ENCODE results near the gene IL27RA.

DNA sequence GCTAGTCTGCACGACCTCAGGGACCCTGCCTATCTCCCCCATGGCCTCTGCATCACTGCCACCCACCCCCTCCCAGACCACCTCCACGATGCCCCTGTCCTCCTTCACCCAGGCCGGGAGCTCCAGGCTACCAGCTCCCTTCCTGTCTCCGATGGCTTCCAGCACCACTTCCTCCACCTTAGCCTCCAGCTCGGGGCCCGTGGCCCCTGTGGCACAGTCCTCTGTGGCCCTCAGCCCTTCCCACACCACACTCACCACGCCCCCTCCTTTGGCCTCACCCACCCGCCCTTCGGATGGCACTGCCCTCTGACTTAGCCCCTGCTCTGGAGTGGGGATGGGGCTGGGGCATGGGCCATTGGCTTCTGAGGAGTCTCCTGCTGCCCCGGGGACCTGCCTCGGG is 23.2 kb downstream of the IL27RA start:
- TF ChIP-seq, protein P1, sequence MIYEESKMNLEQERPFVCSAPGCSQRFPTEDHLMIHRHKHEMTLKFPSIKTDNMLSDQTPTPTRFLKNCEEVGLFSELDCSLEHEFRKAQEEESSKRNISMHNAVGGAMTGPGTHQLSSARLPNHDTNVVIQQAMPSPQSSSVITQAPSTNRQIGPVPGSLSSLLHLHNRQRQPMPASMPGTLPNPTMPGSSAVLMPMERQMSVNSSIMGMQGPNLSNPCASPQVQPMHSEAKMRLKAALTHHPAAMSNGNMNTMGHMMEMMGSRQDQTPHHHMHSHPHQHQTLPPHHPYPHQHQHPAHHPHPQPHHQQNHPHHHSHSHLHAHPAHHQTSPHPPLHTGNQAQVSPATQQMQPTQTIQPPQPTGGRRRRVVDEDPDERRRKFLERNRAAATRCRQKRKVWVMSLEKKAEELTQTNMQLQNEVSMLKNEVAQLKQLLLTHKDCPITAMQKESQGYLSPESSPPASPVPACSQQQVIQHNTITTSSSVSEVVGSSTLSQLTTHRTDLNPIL (CRISPR knock-in tag; IDR thresholded peaks at IDR 0.05; ENCODE audit: low read depth), result no peak
- TF ChIP-seq ZFP30 (CRISPR knock-in tag; IDR thresholded peaks at IDR 0.05), result no peak
- no peak for TF ChIP-seq ZNF8 (CRISPR knock-in tag; IDR thresholded peaks at IDR 0.05)
- no peak for TF ChIP-seq TOX (CRISPR knock-in tag; IDR thresholded peaks at IDR 0.05; ENCODE audit: borderline replicate concordance)
- TF ChIP-seq ARNTL (CRISPR knock-in tag; IDR thresholded peaks at IDR 0.05; ENCODE audit: borderline replicate concordance, low read depth), result no peak
- TF ChIP-seq ZFP3 (CRISPR knock-in tag; IDR thresholded peaks at IDR 0.05), result no peak
- no peak for TF ChIP-seq TSHZ2 (CRISPR knock-in tag; IDR thresholded peaks at IDR 0.05)
- no peak for TF ChIP-seq PATZ1 (CRISPR knock-in tag; IDR thresholded peaks at IDR 0.05; ENCODE audit: borderline replicate concordance)
- no peak for TF ChIP-seq ESRRG (CRISPR knock-in tag; IDR thresholded peaks at IDR 0.05)
- no peak for TF ChIP-seq ISL1 (CRISPR knock-in tag; IDR thresholded peaks at IDR 0.05)
- no peak for TF ChIP-seq GLIS3 (CRISPR knock-in tag; IDR thresholded peaks at IDR 0.05)
